ENCODE measurements around the gene SIAH2.

Gene SIAH2

GRCh38 chr3:150765949-150766720 lies 3.2 kb upstream of the SIAH2 start:
- peak; percentile 58 for DNase-seq (ENCODE audit: low read depth)
- no peak overlapping the region for H3K4me3 ChIP-seq (ENCODE audit: low read length)
- TF ChIP-seq CTCF (IDR thresholded peaks at IDR 0.05; ENCODE audit: insufficient read depth, low read depth, low read length, missing control alignments): no peak

- DNase-seq (ENCODE audit: low read depth): no peak
- no peak for TF ChIP-seq CTCF (IDR thresholded peaks at IDR 0.05; ENCODE audit: insufficient read depth, low read depth, low read length, missing control alignments)
- no peak overlapping the region for H3K4me3 ChIP-seq (ENCODE audit: low read length)
Observed at GRCh38 chr3:150764967-150765366, 2.0 kb upstream of the SIAH2 start.

- no peak overlapping the region for H3K4me3 ChIP-seq (ENCODE audit: low read length)
- DNase-seq (ENCODE audit: low read depth): no peak
- TF ChIP-seq CTCF (IDR thresholded peaks at IDR 0.05; ENCODE audit: insufficient read depth, low read depth, low read length, missing control alignments): no peak
Observed at GRCh38 chr3:150764566-150764965, 1.6 kb upstream of the SIAH2 start.

- peak; percentile 54 for DNase-seq (ENCODE audit: low read depth)
- TF ChIP-seq CTCF (IDR thresholded peaks at IDR 0.05; ENCODE audit: insufficient read depth, low read depth, low read length, missing control alignments): peak; percentile 48
- peak overlapping the region; percentile 91 for H3K4me3 ChIP-seq (ENCODE audit: low read length)
Observed at GRCh38 chr3:150763841-150764483, 993 bp upstream of the SIAH2 start.

- H3K4me3 ChIP-seq (ENCODE audit: low read length): peak overlapping the region; percentile 91
- no peak for TF ChIP-seq CTCF (IDR thresholded peaks at IDR 0.05; ENCODE audit: insufficient read depth, low read depth, low read length, missing control alignments)
- no peak for DNase-seq (ENCODE audit: low read depth)
Observed at GRCh38 chr3:150762662-150763121, 277 bp downstream of the SIAH2 start.

GRCh38 chr3:150761831-150762661 lies 923 bp downstream of the SIAH2 start:
- no peak for TF ChIP-seq CTCF (IDR thresholded peaks at IDR 0.05; ENCODE audit: insufficient read depth, low read depth, low read length, missing control alignments)
- peak overlapping the region; percentile 91 for H3K4me3 ChIP-seq (ENCODE audit: low read length)
- DNase-seq (ENCODE audit: low read depth): peak; percentile 69

All from epithelial cell of esophagus (primary cell).